ENCODE results near the gene TCF4. TPM values are rescaled to one million over a fixed set of nuclear protein-coding genes. Genes with fewer than 3 reads are reported as not detected.

Gene TCF4
- total RNA-seq, 5 donors from 2014 or later (not counting 1 experiment from before 2014, with no cell fraction given): 2.6 to 11.0 (median 6.6) TPM

DNA sequence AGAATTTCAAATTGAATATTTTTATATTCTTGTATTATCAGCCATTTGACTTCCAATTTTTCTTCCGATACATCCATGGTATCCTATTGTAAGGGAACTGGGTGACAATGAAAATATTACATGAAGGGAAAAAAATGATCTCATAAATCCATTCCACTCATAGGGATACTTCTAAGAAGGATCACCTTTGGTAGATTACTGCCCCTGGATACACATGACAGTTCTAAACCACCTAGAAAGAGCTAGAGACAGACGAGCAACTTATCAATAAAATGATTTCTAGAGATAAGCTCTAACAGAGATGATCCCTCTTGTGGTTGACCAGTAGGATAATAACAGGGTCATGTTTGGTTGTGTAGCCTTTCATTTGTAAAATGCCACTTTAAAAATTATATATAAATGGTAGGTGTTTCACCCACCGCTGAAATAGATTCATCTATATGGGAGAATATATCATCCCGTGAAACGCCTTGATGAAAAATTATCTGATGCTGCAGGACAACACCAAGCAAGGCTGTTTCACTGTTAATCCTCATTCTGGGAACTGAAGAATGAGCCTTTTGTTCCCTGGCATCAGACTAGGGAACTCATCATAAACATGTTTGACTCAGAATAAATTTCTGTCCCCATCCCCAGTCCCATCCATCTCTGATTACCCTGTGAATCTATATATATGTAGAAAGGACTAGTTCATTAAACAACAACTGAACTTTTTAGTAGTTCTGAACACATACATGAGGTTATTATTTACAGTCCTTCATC, 180.0 kb downstream of the TCF4 start:
- ATAC-seq (replicated peaks in 1 of 4) (no peak), DNase-seq (no peak)
- H3K9me3 Mint-ChIP-seq: no peaks in the 10 kb centered on the region
- no peaks in the 10 kb centered on the region for H3K27me3 Mint-ChIP-seq
- no peaks in the 10 kb centered on the region for H3K36me3 Mint-ChIP-seq
- no peak overlapping the region for H3K27ac ChIP-seq (ENCODE audit: low read length)
- no peaks in the 10 kb centered on the region for H3K9me3 ChIP-seq
- 92% methylated on average over 2 of the region's 5 CpGs for WGBS (ENCODE audit: insufficient coverage)
- no peak overlapping the region for H3K27ac Mint-ChIP-seq
- ChIA-PET POLR2A (no interaction called here), CTCF (no interaction called here)
- H3K4me3 ChIP-seq (ENCODE audit: control insufficient read depth in 1 of 2, extremely low read depth in 1 of 2, low read length in 1 of 2): no peak overlapping the region
- H3K4me1 Mint-ChIP-seq: no peaks in the 10 kb centered on the region
- no peaks in the 10 kb centered on the region for H3K4me1 ChIP-seq (ENCODE audit: control insufficient read depth in 1 of 2, extremely low read depth in 1 of 2, insufficient read depth in 2 of 2, low read length in 2 of 2)
- H3K4me3 Mint-ChIP-seq: no peak overlapping the region
- H3K36me3 ChIP-seq (ENCODE audit: control insufficient read depth in 2 of 2, extremely low read depth in 1 of 2, insufficient read depth in 1 of 2, low read length in 1 of 2): no peaks in the 10 kb centered on the region
- no peaks in the 10 kb centered on the region for H3K27me3 ChIP-seq (replicated peaks in 1 of 2; ENCODE audit: control insufficient read depth in 2 of 2, extremely low read depth in 1 of 2, insufficient read depth in 2 of 2, low read length in 1 of 2)

DNA sequence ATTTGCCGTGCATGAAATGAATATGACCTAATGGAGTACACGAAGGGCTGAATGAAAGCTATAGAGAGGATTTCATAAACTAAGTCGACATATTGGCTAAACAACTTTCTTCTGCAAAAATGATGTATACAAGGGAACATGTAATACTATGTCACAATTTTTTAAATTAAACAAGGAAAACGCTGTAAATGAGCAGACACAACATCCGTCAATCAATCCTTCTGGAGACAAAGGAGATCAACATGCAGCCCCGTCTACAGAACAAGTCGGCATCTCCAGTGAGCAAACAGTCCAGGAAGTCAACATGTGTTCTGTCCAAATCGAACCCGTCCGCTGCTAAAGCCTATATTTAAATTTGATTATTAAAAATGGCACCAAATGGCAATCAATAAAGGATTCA, 180.8 kb downstream of the TCF4 start:
- Mint-ChIP-seq H3K4me1 (no peaks in the 10 kb centered on the region), H3K36me3 (no peaks in the 10 kb centered on the region), H3K4me3 (no peak overlapping the region), H3K27ac (no peak overlapping the region), H3K9me3 (no peaks in the 10 kb centered on the region), H3K27me3 (no peaks in the 10 kb centered on the region)
- Histone ChIP-seq H3K27me3 (replicated peaks in 1 of 2; ENCODE audit: control insufficient read depth in 2 of 2, extremely low read depth in 1 of 2, insufficient read depth in 2 of 2, low read length in 1 of 2) (no peaks in the 10 kb centered on the region), H3K36me3 (ENCODE audit: control insufficient read depth in 2 of 2, extremely low read depth in 1 of 2, insufficient read depth in 1 of 2, low read length in 1 of 2) (no peaks in the 10 kb centered on the region), H3K9me3 (no peaks in the 10 kb centered on the region), H3K4me3 (ENCODE audit: control insufficient read depth in 1 of 2, extremely low read depth in 1 of 2, low read length in 1 of 2) (no peak overlapping the region), H3K27ac (ENCODE audit: low read length) (no peak overlapping the region), H3K4me1 (ENCODE audit: control insufficient read depth in 1 of 2, extremely low read depth in 1 of 2, insufficient read depth in 2 of 2, low read length in 2 of 2) (no peaks in the 10 kb centered on the region)
- no peak for DNase-seq
- ChIA-PET POLR2A (no interaction called here), CTCF (no interaction called here)
- no peak for ATAC-seq (replicated peaks in 1 of 4)
- WGBS (ENCODE audit: insufficient coverage): 89% methylated on average over 3 of the region's 10 CpGs

DNA sequence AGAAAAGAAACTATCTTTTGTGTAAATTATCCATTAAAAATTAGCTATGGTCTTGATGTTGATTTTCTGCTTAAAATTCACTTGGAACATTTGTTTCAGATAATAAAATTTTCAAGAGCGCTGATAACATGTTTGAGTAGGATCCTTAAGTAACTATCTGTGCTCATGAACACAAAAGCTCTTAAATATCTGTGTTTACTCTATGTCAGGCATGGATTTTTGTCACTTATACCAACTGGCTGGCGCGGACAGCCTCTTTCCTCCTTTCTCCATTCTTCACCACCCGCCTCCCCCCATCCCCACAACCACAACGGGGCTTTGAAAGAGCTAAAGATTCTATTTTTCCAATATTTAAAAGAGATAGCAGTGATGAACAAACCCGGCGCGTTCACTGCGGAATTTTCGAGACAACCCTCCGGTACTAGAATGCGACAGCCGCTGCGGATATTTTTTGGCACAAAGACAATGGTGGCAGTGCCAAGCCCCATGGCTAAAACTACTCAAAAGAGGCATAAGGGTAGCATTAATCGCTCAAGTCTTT, 181.5 kb downstream of the TCF4 start:
- Mint-ChIP-seq H3K9me3 (no peaks in the 10 kb centered on the region), H3K4me3 (no peak overlapping the region), H3K4me1 (no peaks in the 10 kb centered on the region), H3K27ac (no peak overlapping the region), H3K27me3 (no peaks in the 10 kb centered on the region), H3K36me3 (no peaks in the 10 kb centered on the region)
- no peaks in the 10 kb centered on the region for H3K27me3 ChIP-seq (replicated peaks in 1 of 2; ENCODE audit: control insufficient read depth in 2 of 2, extremely low read depth in 1 of 2, insufficient read depth in 2 of 2, low read length in 1 of 2)
- no peak for ATAC-seq (replicated peaks in 1 of 4)
- ChIA-PET CTCF (interaction anchor here in 1 of 2 donors (2.1 kb wide), 1 partner anchor 8 kb away, joined by 8 read pairs; no protein-coding TSS in a partner anchor), POLR2A (no interaction called here)
- H3K4me1 ChIP-seq (ENCODE audit: control insufficient read depth in 1 of 2, extremely low read depth in 1 of 2, insufficient read depth in 2 of 2, low read length in 2 of 2): no peaks in the 10 kb centered on the region
- no peaks in the 10 kb centered on the region for H3K9me3 ChIP-seq
- H3K27ac ChIP-seq (ENCODE audit: low read length): no peak overlapping the region
- H3K4me3 ChIP-seq (ENCODE audit: control insufficient read depth in 1 of 2, extremely low read depth in 1 of 2, low read length in 1 of 2): no peak overlapping the region
- no peaks in the 10 kb centered on the region for H3K36me3 ChIP-seq (ENCODE audit: control insufficient read depth in 2 of 2, extremely low read depth in 1 of 2, insufficient read depth in 1 of 2, low read length in 1 of 2)
- 96% methylated on average over 12 of the region's 15 CpGs for WGBS (ENCODE audit: insufficient coverage)
- no peak for DNase-seq

DNA sequence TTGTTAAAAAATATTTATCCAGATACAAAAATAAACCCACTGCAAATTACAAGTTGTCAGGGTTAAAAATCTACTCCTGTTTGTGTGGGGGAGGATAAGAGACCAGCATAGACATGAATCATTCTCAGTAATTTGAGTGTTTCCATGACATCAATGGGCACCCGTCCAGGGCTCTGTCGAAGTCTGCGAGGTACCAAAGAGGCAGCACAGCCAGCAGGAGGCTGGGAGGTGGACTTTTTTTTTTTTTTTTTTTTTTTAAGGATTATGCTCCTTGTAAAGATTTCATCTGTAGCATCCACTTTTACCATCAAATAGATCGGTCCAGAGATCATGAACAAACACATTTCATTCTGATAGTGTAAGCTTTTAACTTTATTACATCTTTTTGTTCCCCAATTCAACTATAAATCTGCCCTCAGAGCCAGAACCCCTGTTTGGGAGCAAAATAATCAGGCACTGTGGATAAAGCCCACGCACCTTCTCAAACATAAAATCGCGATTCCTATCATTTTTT, 182.0 kb downstream of the TCF4 start:
- H3K27me3 ChIP-seq (replicated peaks in 1 of 2; ENCODE audit: control insufficient read depth in 2 of 2, extremely low read depth in 1 of 2, insufficient read depth in 2 of 2, low read length in 1 of 2): no peaks in the 10 kb centered on the region
- POLR2A ChIA-PET: no interaction called here
- Mint-ChIP-seq H3K4me1 (no peaks in the 10 kb centered on the region), H3K4me3 (no peak overlapping the region), H3K9me3 (no peaks in the 10 kb centered on the region), H3K36me3 (no peaks in the 10 kb centered on the region), H3K27me3 (no peaks in the 10 kb centered on the region), H3K27ac (no peak overlapping the region)
- WGBS (ENCODE audit: insufficient coverage): 40% methylated on average over 1 of the region's 7 CpGs
- CTCF ChIA-PET: interaction anchor here in 1 of 2 donors (2.1 kb wide), 1 partner anchor 9 kb away, joined by 8 read pairs; no protein-coding TSS in a partner anchor
- no peaks in the 10 kb centered on the region for H3K36me3 ChIP-seq (ENCODE audit: control insufficient read depth in 2 of 2, extremely low read depth in 1 of 2, insufficient read depth in 1 of 2, low read length in 1 of 2)
- no peaks in the 10 kb centered on the region for H3K9me3 ChIP-seq
- no peak for ATAC-seq (replicated peaks in 1 of 4)
- no peak overlapping the region for H3K27ac ChIP-seq (ENCODE audit: low read length)
- DNase-seq: no peak
- H3K4me1 ChIP-seq (ENCODE audit: control insufficient read depth in 1 of 2, extremely low read depth in 1 of 2, insufficient read depth in 2 of 2, low read length in 2 of 2): no peaks in the 10 kb centered on the region
- H3K4me3 ChIP-seq (ENCODE audit: control insufficient read depth in 1 of 2, extremely low read depth in 1 of 2, low read length in 1 of 2): no peak overlapping the region

DNA sequence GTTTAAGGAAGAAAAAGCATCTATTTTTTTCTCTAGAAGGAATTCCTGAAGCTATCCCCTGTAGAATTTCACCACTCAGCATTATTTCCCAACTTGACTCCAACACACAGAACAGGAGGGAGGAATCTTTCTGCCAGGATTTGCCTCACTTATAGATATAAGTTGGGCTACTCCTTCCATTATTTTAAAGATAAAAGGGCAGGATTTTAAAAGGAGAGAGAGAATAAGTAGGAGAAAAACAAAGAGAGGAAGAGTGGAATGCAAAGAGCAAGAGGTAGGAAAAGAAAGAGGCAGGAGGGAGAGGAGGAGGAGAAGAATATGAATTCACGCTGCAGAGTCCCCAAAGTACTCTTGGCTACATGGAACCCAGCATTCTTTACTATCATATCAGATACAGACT, 182.5 kb downstream of the TCF4 start:
- Mint-ChIP-seq H3K4me3 (no peak overlapping the region), H3K9me3 (no peaks in the 10 kb centered on the region), H3K27ac (no peak overlapping the region), H3K36me3 (no peaks in the 10 kb centered on the region), H3K27me3 (no peaks in the 10 kb centered on the region), H3K4me1 (no peaks in the 10 kb centered on the region)
- H3K4me1 ChIP-seq (ENCODE audit: control insufficient read depth in 1 of 2, extremely low read depth in 1 of 2, insufficient read depth in 2 of 2, low read length in 2 of 2): no peaks in the 10 kb centered on the region
- no peaks in the 10 kb centered on the region for H3K9me3 ChIP-seq
- ChIA-PET CTCF (interaction anchor here in 1 of 2 donors (2.1 kb wide), 1 partner anchor 9 kb away, joined by 8 read pairs; no protein-coding TSS in a partner anchor), POLR2A (no interaction called here)
- H3K4me3 ChIP-seq (ENCODE audit: control insufficient read depth in 1 of 2, extremely low read depth in 1 of 2, low read length in 1 of 2): no peak overlapping the region
- no peak for DNase-seq
- H3K27ac ChIP-seq (ENCODE audit: low read length): no peak overlapping the region
- no peaks in the 10 kb centered on the region for H3K36me3 ChIP-seq (ENCODE audit: control insufficient read depth in 2 of 2, extremely low read depth in 1 of 2, insufficient read depth in 1 of 2, low read length in 1 of 2)
- WGBS (ENCODE audit: insufficient coverage): no CpG with 5 or more reads among the region's 1 CpG
- no peak for ATAC-seq (replicated peaks in 1 of 4)
- H3K27me3 ChIP-seq (replicated peaks in 1 of 2; ENCODE audit: control insufficient read depth in 2 of 2, extremely low read depth in 1 of 2, insufficient read depth in 2 of 2, low read length in 1 of 2): no peaks in the 10 kb centered on the region

DNA sequence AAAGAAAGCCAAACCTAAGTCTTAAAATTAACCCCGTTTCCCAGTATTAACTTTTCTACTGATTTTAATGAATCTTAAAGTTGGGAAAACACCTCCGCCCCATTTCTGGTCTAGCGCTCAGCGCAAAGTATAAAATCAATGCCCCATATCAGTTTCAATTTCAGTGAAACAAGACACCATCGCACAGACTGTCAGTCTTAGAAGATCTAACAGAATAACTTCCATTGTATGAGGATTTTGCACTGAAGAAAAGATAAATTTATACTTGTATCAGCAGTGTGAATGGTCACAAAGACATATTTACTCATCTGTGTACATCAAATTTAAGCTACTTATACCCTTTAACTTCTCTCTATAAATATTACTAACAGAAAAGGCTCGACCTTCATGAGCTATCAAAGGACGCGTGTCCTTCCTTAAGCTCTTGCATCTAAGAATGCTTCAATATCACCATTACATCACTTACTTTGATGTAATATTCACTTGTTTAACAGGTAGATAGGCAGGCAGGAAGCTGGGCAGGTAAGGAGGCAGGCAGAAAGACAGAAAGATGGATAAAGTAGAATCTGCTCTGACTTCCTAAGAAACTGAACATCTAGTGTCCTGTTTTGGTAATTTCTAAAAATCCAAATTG, 183.0 kb downstream of the TCF4 start:
- no peaks in the 10 kb centered on the region for H3K9me3 ChIP-seq
- WGBS (ENCODE audit: insufficient coverage): no CpG with 5 or more reads among the region's 8 CpGs
- no peak overlapping the region for H3K4me3 ChIP-seq (ENCODE audit: control insufficient read depth in 1 of 2, extremely low read depth in 1 of 2, low read length in 1 of 2)
- POLR2A ChIA-PET: no interaction called here
- no peaks in the 10 kb centered on the region for H3K9me3 Mint-ChIP-seq
- ATAC-seq (replicated peaks in 1 of 4): no peak
- no peak overlapping the region for H3K27ac Mint-ChIP-seq
- no peaks in the 10 kb centered on the region for H3K27me3 Mint-ChIP-seq
- no peak overlapping the region for H3K4me3 Mint-ChIP-seq
- DNase-seq: no peak
- H3K27ac ChIP-seq (ENCODE audit: low read length): no peak overlapping the region
- H3K27me3 ChIP-seq (replicated peaks in 1 of 2; ENCODE audit: control insufficient read depth in 2 of 2, extremely low read depth in 1 of 2, insufficient read depth in 2 of 2, low read length in 1 of 2): no peaks in the 10 kb centered on the region
- CTCF ChIA-PET: interaction anchor here in 1 of 2 donors (2.1 kb wide), 1 partner anchor 10 kb away, joined by 8 read pairs; no protein-coding TSS in a partner anchor
- no peaks in the 10 kb centered on the region for H3K36me3 Mint-ChIP-seq
- H3K4me1 Mint-ChIP-seq: no peaks in the 10 kb centered on the region
- H3K36me3 ChIP-seq (ENCODE audit: control insufficient read depth in 2 of 2, extremely low read depth in 1 of 2, insufficient read depth in 1 of 2, low read length in 1 of 2): no peaks in the 10 kb centered on the region
- no peaks in the 10 kb centered on the region for H3K4me1 ChIP-seq (ENCODE audit: control insufficient read depth in 1 of 2, extremely low read depth in 1 of 2, insufficient read depth in 2 of 2, low read length in 2 of 2)

Data from T-cell (primary cell).